Measurements from ENCODE around the gene LSMEM2. TPM values are rescaled to one million over a fixed set of nuclear protein-coding genes. Genes with fewer than 3 reads are reported as not detected.
A peak's percentile ranks its signal among the peaks of the same experiment; 100 is the strongest.

Gene LSMEM2
- total and polyA plus RNA-seq, 9 of the 15 experiments (the other 6 are each of a cell fraction or from before 2014, with no cell fraction given), result not detected

GRCh38 chr3:50330330-50330729 lies 51.4 kb downstream of the LSMEM2 start:
- H4K20me1 ChIP-seq (replicated peaks; ENCODE audit: control insufficient read depth, insufficient read depth, low read length), result peaks cover 18% of the 10 kb centered on the region
- DNase-seq (ENCODE audit: extremely low read depth in 1 of 4, low spot score in 3 of 4) (no peak), FAIRE-seq (no peak), ATAC-seq (no peak)
- H3K4me2 ChIP-seq (ENCODE audit: insufficient read depth, low read length), result no peak overlapping the region
- H3K9me3 ChIP-seq (replicated peaks; ENCODE audit: control insufficient read depth, insufficient read depth, low read depth, low read length), result no peaks in the 10 kb centered on the region
- peaks cover 71% of the 10 kb centered on the region; the same call in 2 of the 3 replicates for H3K36me3 ChIP-seq (ENCODE audit: control insufficient read depth, insufficient read depth, low read length)
- ChIA-PET POLR2A (interaction anchor here (0.9 to 1.8 kb wide), 4 partner anchors 9 to 24 kb away, joined by 3 to 5 read pairs (median 4); no protein-coding TSS in a partner anchor), CTCF (ENCODE audit: low intra/inter-chr PET ratio) (no interaction called here)
- intact Hi-C loops (cut with micrococcal nuclease), result no loop called here
- H3K9me1 ChIP-seq (ENCODE audit: control insufficient read depth, insufficient read depth, low read length), result peaks cover 4% of the 10 kb centered on the region
- H3K9ac ChIP-seq (ENCODE audit: insufficient read depth in 1 of 2, low read depth in 2 of 2, low read length in 2 of 2), result peak overlapping the region in 1 of 2 experiments; percentile 28; a peak in 1 of 4 replicates
- BruUV-seq (replicated peaks), result no TSS peak
- peaks cover 14 to 17% of the 10 kb centered on the region in 2 experiments; a peak in 4 of 5 replicates for H3K4me1 ChIP-seq (replicated peaks in 1 of 2; ENCODE audit: control insufficient read depth in 2 of 2, insufficient read depth in 2 of 2, low read length in 2 of 2)
- H2AFZ ChIP-seq (ENCODE audit: low read depth, low read length), result no peak overlapping the region
- no peak overlapping the region for H3K4me3 ChIP-seq
- peaks cover 45% of the 10 kb centered on the region for H3K79me2 ChIP-seq (ENCODE audit: control insufficient read depth, insufficient read depth, low read length)
- H3K27me3 ChIP-seq (ENCODE audit: control insufficient read depth in 2 of 2, insufficient read depth in 2 of 2, low read length in 2 of 2), result no peaks in the 10 kb centered on the region
- no peak for TF ChIP-seq ZSCAN29 (IDR thresholded peaks at IDR 0.05)
- TF ChIP-seq RBFOX2 (IDR thresholded peaks at IDR 0.05; ENCODE audit: low read depth, low read length), result peak; percentile 41; the same call in 1 of the 2 replicates
- peak; percentile 50 for TF ChIP-seq POLR2G (IDR thresholded peaks at IDR 0.05; ENCODE audit: low read depth, low read length)
- TF ChIP-seq ZFP36 (IDR thresholded peaks at IDR 0.05; ENCODE audit: low read depth, low read length, partially characterized antibody), result no peak
- TF ChIP-seq, protein P1, sequence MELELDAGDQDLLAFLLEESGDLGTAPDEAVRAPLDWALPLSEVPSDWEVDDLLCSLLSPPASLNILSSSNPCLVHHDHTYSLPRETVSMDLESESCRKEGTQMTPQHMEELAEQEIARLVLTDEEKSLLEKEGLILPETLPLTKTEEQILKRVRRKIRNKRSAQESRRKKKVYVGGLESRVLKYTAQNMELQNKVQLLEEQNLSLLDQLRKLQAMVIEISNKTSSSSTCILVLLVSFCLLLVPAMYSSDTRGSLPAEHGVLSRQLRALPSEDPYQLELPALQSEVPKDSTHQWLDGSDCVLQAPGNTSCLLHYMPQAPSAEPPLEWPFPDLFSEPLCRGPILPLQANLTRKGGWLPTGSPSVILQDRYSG (tag; conservative IDR thresholded peaks at IDR 0.05; ENCODE audit: low read depth), result no peak
- no peak overlapping the region for H3K27ac ChIP-seq (ENCODE audit: extremely low read depth, low read depth, low read length)
- in situ Hi-C loops (cut with MboI), result no loop called here
- WGBS (ENCODE audit: insufficient coverage, low coverage, missing lambda C conversion rate), result 100% methylated on average over 4 of the region's 10 CpGs
